Measurements from ENCODE around the gene SLC24A4. TPM values are rescaled to one million over a fixed set of nuclear protein-coding genes. Genes with fewer than 3 reads are reported as not detected.
"Not testable (repeated sequence)": the region's sequence is repeated elsewhere in the genome, so short reads cannot be mapped to it uniquely, and the experiment has no call there.

Gene SLC24A4
- total RNA-seq, 1 donor from 2014 or later: not detected

- Histone ChIP-seq H3K27me3 (ENCODE audit: control insufficient read depth, insufficient read depth, low read length) (no peaks in the 10 kb centered on the region), H3K36me3 (ENCODE audit: control insufficient read depth, insufficient read depth, low read length) (no peaks in the 10 kb centered on the region), H3K4me3 (ENCODE audit: low read depth, low read length) (no peak overlapping the region)
- FAIRE-seq (no peak), DNase-seq (ENCODE audit: low read depth) (no peak)
- no peak for TF ChIP-seq CTCF (IDR thresholded peaks at IDR 0.05; ENCODE audit: insufficient read depth, low read length, severe bottlenecking)
Observed at GRCh38 chr14:92534932-92535643, 212.1 kb downstream of the SLC24A4 start.

DNA sequence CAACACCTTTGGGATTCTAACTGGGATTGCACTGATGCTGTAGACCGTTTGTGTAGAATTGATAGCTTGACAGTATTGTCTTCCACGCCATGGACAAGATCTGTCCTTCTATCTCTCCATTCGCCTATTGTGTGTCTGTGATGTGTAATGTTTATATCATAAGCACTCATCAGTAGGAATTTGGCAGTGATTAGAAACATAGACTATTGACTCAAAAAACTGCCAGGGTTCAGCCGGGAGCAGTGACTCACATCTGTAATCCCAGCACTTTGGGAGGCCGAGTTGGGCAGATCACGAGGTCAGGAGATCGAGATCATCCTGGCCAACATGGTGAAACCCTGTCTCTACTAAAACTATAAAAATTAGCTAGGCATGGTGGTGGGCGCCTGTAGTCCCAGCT, 213.3 kb downstream of the SLC24A4 start:
- H3K27me3 ChIP-seq (ENCODE audit: control insufficient read depth, insufficient read depth, low read length); H3K36me3 ChIP-seq (ENCODE audit: control insufficient read depth, insufficient read depth, low read length); H3K4me3 ChIP-seq (ENCODE audit: low read depth, low read length); FAIRE-seq: not testable (repeated sequence)
- peak; percentile 62 for DNase-seq (ENCODE audit: low read depth)

DNA sequence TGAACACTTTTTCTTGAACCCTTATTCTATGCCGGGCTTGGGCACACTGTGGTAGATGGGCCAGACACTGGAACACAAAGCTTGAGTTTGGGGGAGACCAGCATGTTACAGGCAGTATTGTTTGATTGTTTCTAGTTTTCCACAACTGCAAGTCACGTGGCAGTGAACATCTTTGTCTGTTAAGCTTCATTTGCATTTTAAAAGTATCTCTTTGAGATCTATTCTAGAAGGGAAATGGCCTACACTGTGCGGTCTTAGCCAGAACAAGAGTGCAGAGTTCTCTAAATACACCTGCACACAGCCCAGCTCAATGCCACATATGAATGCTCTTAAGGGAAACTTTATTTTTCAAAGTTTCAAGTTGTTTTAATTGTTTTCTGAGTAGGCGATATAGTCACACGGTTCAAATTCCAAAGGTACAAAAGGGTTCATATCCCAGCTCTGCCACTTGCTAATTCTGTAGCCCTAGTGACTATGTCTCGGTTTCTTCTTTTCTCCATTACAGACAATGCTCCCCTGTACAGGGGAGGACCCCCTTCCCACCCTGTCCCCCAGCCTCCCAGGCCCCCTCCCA, 215.5 kb downstream of the SLC24A4 start:
- no peak for DNase-seq (ENCODE audit: low read depth)
- H3K27me3 ChIP-seq (ENCODE audit: control insufficient read depth, insufficient read depth, low read length): no peaks in the 10 kb centered on the region
- H3K4me3 ChIP-seq (ENCODE audit: low read depth, low read length): no peak overlapping the region
- FAIRE-seq: no peak
- H3K36me3 ChIP-seq (ENCODE audit: control insufficient read depth, insufficient read depth, low read length): no peaks in the 10 kb centered on the region
- no peak for TF ChIP-seq CTCF (IDR thresholded peaks at IDR 0.05; ENCODE audit: insufficient read depth, low read length, severe bottlenecking)

DNA sequence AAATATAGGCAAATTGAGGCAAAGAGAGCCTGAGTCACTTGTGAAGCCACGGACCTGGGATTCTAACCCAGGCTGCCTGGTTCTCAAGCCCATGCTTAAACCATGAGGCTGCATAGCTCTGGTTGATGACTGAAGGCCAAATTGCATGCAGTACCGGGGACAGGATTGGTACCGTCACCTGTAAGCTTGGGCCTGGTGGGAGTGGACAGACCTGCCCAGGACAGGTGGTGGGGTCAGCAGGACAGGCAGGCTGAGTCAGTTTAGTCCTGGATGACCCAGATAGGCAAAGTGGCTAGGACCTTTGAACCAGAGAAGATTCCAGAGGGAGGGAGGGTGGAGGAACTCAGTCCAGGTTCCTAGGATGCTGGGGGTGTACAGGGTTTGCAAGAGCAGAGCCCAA, 216.5 kb downstream of the SLC24A4 start:
- DNase-seq (ENCODE audit: low read depth) (no peak), FAIRE-seq (no peak)
- Histone ChIP-seq H3K36me3 (ENCODE audit: control insufficient read depth, insufficient read depth, low read length) (no peaks in the 10 kb centered on the region), H3K27me3 (ENCODE audit: control insufficient read depth, insufficient read depth, low read length) (no peaks in the 10 kb centered on the region), H3K4me3 (ENCODE audit: low read depth, low read length) (no peak overlapping the region)
- no peak for TF ChIP-seq CTCF (IDR thresholded peaks at IDR 0.05; ENCODE audit: insufficient read depth, low read length, severe bottlenecking)

DNA sequence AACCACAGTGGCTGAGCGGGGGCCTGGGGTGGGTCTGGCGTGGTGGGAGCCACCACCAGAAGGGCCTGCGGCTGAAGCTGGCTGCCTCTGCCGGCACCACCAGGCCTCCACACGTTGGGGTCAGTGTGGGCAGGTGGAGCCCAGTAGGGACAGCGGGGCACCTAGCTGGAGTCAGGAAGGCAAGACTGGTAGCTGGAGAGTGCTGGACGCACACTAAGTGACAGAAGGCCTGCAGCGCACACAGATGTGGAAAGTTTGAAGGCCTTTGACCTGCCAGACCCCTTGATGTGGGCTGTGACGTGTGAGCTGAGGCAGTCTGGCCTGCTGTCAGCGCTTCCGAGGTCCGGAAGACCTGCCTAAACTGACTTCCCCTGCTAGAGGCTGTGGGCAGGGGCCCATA, 216.9 kb downstream of the SLC24A4 start:
- Histone ChIP-seq H3K36me3 (ENCODE audit: control insufficient read depth, insufficient read depth, low read length) (no peaks in the 10 kb centered on the region), H3K27me3 (ENCODE audit: control insufficient read depth, insufficient read depth, low read length) (no peaks in the 10 kb centered on the region), H3K4me3 (ENCODE audit: low read depth, low read length) (no peak overlapping the region)
- FAIRE-seq: no peak
- no peak for DNase-seq (ENCODE audit: low read depth)
- no peak for TF ChIP-seq CTCF (IDR thresholded peaks at IDR 0.05; ENCODE audit: insufficient read depth, low read length, severe bottlenecking)

DNA sequence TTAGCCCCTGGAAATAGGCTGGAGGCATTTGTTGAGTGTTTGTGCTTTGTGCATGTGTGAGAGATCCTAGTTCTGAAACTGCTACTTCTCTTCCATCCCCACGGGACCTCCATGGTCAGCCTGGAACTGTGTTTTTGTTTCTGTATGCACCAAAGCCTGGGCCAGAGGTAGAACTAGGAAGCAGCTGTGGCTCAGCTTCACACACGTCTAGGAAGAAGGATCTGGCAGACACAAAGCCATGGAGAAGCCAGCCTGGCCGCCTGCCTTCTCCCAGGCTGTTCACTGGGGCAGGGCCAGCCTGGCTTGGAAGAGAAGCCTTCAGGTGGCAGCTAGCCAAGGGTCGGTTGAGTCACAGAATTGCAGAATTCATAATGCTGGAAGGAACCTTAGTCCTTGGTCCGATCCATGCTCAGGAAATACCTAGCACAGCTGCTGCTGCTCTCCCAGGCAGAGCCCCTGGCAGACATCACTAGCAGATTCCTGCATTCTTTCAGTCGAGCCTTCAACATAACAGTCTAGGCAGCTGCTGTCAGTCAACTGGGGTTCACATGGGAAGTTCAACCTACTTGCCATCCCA, 217.6 kb downstream of the SLC24A4 start:
- peak; percentile 92 for DNase-seq (ENCODE audit: low read depth)
- no peaks in the 10 kb centered on the region for H3K27me3 ChIP-seq (ENCODE audit: control insufficient read depth, insufficient read depth, low read length)
- FAIRE-seq: peak; percentile 18
- TF ChIP-seq CTCF (IDR thresholded peaks at IDR 0.05; ENCODE audit: insufficient read depth, low read length, severe bottlenecking): no peak
- H3K36me3 ChIP-seq (ENCODE audit: control insufficient read depth, insufficient read depth, low read length): no peaks in the 10 kb centered on the region
- H3K4me3 ChIP-seq (ENCODE audit: low read depth, low read length): no peak overlapping the region

Measured in bronchial epithelial cell (primary cell).